Spleen (tissue), 7 donors: ENCODE data around the gene SOWAHB.

Experiments
- CTCF ChIP-seq, 11 experiments: fragments of 200-600 bp in 7 of 11; fragments of 450-650 bp in 4 of 11; sonication (generic) in 4 of 11; IDR thresholded peaks in 8 of 11; conservative IDR thresholded peaks in 3 of 11; 1 replicate in 7 of 11; 2 replicates in 4 of 11; pipeline versions ENCODE4 v1.4.0 to v1.8.0; 2016 to 2021; ENCODE audit warnings: antibody characterized with exemption in 11 of 11, inconsistent platforms in 4 of 11, mild to moderate bottlenecking in 1 of 11
- POLR2A ChIP-seq, 3 donors: fragments of 450-650 bp; IDR thresholded peaks; one replicate each; pipeline ENCODE4 v1.5.1; 2017; ENCODE audit warnings: antibody characterized with exemption in 3 of 3, mild to moderate bottlenecking in 1 of 3
- donor health status: DM: no; HTN: no; CAD: no; lungs with moderate emphysema.
- donor health status: DM: no; HTN: no; CAD: no.
- donor health status: DM: no; HTN: no; CAD: no.

GRCh38 chr4:76867377-76867776 lies 30.6 kb downstream of the SOWAHB start:
- TF ChIP-seq CTCF (IDR thresholded peaks at IDR 0.05 in 8 of 11, conservative IDR thresholded peaks at IDR 0.05 in 3 of 11): no peak
- TF ChIP-seq POLR2A (IDR thresholded peaks at IDR 0.05): no peak
